Activated naive CD4-positive, alpha-beta T cell (primary cell): ENCODE results near the gene FNDC8.
"Not testable (repeated sequence)": the region's sequence is repeated elsewhere in the genome, so short reads cannot be mapped to it uniquely, and the experiment has no call there.

Experiments
- DNase-seq, 4 experiments: peaks; one replicate each; lab custom pipeline; 2025; lab: John Stamatoyannopoulos, UW

The FNDC8 gene

DNA sequence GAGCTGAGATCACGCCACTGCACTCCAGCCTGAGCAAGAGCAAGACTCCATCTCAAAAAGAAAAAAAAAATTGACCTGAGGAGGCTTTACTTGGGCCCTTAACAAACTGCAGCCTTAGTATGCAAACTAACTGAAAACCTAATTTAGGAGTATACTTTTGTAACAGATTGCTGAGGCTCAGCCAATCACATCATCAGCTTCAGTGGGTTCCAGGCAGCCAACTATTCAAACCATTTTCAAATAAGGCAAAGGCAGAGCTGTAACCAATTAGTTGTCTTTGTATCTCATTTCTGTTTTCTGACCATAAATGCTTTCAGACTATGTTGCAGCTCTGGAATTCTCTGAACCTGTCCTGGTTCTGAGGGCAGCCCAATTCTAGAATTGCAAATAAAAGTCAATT is 25.7 kb upstream of the FNDC8 start:
- no peak for DNase-seq

DNA sequence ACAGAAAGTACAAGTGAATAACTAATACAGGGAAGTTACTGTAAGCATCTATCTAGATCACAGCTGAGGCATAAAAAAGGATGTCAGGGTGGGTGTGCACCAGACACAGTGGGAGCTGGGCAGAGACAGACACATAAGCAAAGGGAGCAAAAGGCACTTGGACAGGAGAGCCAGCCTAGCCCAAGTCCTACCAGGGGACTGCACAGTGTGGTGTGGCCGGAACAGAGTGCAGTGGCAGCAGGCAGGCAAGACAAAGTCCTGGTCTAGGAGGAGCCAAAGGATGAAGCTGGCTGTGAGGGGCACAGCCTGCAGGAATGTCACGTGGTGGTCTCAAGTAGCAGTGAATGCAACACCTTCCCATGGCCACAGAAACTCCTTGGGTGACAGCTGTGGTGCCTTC is 23.6 kb upstream of the FNDC8 start:
- no peak for DNase-seq

DNA sequence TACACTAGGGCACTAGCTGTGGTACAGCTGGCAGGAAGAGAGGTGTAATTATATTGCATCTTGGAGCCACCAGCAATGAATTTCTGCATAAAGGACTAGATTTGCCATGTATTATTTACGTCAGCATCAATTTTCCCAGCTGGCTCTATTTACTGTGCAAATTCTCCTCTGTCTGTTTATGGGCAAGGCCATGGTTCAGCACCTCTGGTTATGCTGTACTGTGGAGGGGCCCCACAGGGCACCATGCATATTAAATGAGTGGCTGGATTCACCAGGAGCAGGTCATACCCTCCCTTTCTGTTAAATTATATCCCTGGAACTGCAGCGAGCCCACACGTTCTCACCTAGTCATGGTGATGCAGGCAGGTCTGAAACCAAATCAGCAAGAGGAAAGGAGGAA is 21.5 kb upstream of the FNDC8 start:
- no peak for DNase-seq

DNA sequence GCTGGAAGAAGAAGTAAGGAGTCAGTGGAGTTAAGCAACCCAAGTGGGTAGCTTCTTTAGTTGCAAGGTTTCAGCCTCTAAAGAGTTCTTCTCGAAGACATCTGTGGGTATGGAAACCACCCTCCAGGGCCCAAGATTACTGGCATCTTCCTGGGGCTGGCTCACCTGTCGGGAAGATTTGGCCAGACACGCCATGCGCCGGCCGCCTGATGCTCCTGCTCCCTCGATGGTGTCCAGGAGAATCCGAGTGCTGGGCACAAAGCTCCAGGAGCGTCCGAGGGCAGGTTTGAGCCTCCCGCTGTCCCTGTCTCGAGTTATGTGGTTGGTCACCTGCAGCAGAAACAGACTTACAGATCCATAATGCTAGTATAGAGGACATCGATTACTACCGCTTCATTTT is 20.4 kb upstream of the FNDC8 start:
- DNase-seq: no peak

DNA sequence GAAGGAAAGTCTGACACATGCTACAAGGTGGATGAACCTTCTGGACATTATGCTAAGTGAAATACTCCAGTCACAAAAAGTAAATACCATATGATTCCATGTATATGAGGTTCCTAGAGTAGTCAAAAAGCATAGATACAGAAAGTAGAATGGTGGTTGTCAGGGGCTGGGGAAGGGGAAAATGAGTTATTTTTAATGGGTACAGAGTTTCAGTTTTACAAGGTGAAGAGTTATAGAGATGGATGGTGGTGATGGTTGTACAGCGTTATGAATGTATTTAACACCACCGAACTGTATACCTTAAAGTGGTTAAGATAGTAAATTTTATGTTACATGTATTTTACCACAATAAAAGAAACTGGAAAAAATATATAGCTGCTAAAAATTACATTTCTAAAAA is 19.7 kb upstream of the FNDC8 start:
- DNase-seq: no peak

DNA sequence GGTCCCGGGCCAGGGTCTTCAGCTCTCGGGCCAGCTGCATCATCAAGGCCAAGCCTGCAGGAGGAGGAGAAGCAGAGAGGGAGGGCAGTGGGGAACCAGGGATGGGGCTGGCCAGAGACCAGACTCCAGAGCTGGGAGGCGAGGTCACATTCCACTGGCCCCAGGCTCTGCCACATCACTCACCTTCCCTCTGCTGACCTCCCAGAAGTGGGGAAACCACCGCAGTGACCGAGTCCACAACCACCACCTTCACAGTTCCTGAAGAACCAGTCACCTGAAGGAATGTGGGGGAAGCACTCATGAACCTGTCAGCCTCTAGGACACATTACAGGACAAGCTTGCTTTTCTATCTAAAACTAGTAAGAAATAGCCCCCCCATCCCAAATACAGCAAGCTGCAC is 18.1 kb upstream of the FNDC8 start:
- DNase-seq: no peak

DNA sequence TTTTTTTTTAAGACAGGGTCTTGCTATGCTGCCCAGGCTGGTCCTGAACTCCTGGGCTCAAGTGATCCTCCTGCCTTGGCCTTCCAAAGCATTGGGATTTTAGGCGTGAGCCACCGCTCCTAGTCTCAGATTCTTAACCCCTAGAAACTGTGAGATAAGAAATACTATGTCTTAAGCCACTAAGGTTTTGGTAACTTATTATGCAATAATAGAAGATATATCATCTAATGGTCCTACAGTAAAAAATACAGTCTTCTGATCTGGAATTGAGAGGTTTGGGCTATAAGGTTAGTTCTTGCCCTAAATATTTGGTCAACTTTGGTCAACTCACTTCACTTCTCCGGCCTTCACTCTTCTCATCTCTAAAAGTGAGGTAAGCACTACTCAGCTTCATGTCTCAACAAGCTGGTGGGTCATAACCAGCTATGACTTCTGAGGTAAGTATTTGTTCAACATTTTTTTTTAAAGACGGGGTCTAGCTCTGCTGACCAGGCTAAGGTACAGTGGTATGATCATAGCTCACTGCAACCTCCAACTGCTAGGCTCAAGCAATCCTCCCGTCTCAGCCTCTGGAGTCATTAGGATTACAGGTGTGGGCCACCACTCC is 16.5 kb upstream of the FNDC8 start:
- DNase-seq: no peak

DNA sequence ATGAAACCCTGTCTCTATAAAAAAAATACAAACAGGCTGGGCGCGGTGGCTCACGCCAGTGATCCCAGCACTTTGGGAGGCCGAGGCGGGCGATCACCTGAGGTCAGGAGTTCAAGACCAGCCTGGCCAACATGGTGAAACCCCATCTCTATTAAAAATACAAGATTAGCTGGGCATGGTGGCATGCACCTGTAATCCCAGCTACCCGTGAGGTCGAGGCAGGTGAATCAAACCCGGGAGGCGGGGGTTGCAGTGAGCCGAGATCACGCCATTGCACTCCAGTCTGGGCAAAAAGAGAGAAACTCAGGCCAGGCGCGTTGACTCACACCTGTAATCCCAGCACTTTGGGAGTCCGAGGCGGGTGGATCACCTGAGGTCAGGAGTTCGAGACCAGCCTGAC is 10.6 kb upstream of the FNDC8 start:
- not testable (repeated sequence) for DNase-seq

DNA sequence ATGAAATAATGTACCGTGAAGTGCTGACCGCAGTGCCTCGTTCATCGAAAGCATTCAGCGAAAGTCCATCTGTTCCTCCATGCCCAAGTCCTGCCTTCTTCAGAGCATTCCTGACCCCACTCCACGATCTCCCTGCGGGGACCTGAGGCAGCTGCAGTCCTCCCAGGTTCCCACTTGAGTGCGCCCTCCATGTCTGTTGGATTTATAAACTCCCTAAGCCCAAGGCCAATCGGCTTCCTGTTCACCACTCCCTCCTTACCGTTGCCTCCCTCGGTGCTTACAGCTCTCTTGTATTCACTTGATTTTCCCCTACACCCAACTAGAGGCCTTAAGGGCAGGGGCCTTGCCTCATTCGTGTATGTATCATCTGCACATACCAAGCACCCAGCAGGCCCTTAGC is 4.6 kb upstream of the FNDC8 start:
- no peak for DNase-seq

DNA sequence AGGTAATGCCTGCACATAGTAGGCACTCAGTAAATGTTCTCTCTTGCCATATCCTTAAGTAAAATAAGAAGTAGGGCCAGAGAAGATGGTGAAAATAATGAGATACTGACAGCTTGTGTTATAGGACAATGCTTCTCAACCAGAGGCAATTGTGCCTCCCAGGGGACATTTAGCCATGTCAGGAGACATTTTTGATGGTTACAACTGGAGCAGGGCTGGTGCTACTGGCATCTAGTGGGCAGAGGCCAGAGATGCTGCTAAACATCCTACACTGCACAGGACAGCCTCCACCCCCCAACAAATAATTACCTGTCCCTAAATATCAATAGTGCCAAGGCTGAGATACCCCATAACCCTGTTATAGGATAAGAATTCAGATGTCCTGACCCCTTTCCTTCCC is 3.4 kb upstream of the FNDC8 start:
- no peak for DNase-seq

DNA sequence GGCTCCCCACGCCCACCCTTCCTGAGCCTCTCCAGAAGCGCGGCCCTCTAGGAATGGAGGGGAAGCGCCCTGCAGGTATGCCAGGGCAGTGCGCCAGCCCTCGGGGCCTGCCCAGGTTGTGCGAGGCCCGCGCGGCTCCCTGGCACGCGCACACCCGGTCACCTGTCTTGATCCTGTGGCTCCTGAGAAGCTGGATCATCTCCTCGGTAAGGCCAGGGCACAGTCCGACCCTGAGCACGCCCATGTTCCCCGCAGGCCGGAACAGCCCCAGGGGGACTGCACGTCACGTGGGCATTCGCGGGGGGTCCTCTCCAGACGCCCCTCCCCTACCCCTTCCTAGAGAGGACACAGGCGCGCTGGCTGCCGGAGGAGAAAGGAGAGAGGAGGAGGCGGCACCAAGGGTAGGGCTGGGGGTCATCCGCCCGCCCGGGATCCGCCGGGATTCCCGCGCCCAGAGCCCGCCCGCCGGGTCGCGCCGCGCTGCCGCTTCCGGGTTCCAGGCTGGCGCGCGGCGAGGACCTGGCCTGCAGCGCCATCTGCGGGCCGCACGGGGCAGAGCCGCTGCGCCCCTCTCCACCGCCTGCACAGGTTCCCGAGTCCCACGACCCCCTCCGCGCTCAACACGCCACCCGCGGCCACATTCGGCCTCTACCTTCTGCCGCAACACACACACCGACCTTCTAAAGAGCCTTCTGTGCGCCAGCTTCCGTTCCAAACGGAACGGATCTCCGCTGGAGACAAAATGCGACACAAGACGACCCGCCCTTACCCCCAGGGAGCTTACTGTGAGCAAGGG is 1.8 kb upstream of the FNDC8 start, which contains the start of gene RAD51D:
RAD51D (minus strand) TSS at position 491 of the 796 bp plus-strand sequence; CDS start at position 244, 247 bp downstream.
- DNase-seq: peak; percentile 44 to 78 (median 58)

DNA sequence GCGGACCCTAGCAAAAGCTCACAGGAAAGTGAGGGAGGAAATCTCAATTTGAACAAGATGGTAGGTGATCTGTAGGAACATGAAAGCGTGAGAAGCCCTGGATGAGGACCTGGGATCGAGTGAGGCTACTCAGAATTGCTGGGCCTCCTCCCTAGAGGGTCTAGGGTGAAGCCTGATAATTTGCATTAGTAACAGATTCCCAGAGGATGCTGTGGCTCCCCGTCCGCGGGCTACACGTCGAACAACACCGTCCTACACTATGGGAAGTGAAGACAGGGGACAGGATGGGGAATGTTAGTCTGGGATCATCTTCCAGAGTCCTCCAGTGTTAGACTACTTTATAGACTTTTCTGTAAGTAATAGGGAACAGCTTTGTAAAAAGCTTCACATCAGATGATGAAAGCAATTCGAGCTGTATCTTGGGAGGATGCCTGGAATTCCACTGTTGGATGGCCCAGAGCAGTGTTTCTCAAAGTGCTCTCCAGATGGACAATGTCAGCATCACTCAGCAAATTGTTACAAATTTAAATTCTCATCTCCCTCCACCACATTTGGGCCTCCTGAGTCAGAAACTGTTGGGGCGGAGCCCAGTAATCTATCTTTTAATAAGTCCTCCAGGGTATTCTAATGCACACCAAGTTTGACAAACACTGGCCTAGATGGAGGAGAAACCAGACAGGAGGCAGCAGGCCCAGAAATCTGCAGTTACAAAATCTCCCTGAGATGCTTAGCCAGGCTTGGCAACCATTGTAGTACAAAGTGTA is 6.5 kb downstream of the FNDC8 start:
- DNase-seq: no peak

DNA sequence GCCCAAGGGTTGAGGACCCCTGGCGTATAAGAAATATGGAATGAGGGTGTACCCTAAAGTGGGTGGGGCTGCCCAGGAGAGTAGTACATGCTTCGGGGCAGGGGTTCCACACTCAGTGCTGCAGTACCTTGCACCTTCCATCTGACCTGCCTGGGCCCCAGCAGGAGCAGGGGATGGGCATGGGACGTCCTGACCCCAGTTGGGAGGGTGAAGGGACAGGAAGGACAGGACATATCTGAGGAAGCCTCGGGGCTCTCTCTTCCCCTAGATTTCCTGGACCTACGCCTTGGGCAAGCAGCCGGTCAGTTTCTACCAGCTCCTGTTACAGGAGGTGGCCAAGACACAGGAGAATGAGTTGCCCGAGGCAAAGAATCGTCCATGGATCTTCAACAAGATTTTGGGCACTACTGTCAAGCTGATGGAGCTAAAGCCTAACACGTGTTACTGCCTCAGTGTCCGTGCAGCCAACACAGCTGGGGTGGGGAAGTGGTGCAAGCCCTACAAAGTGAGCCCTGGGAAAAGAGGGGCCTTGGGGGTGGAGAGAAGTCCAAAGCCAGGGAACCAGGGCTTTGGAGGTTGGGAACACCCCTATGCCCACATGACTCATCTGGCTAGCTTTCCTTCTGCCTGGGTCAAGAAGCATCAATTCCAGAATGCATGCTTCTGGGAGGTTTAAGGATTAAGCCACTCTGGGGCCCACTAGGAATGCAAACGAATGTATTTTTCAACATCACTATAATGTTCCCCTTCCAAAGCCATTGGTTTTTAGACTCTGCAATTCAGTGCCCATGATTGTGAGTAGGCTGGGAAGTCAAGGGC is 7.9 kb downstream of the FNDC8 start:
- no peak for DNase-seq

DNA sequence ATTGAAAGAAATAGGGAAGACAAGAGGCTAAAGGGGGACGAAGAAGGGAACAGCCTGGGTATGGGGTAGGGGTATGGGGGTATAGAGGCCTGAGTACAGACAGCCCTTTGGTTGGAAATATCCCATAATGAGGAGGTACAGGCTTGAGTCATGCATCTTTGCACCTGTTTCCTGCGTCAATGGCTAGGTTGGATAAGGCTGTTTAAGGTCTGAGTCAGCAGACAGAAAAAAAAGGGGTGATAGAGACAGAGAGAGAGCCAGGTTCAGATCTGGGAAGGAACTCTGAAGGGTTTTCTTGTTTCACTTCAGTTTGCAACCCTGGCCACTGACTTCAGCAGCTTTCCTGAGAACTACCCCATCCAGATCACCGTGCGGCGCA is 8.5 kb downstream of the FNDC8 start:
- no peak for DNase-seq

DNA sequence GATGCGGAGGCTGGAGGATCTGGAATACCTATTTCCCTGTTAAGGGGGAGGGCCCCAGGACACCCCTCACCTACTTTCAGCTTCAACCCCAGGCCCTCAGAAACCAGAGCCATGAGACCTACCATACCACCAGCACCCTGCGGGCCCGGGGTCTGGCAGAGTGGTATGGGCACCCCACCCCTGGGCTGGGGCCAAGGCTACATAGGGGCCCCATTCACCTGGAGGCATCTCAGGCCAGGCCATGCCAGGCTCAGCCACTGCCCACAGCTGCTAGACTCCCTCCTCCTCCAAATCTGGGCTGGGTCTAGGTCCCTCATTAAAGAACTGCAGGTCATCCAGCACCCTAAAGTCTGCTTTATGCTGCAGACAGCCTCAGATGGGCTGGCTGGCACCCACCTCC is 9.0 kb downstream of the FNDC8 start:
- DNase-seq: no peak

DNA sequence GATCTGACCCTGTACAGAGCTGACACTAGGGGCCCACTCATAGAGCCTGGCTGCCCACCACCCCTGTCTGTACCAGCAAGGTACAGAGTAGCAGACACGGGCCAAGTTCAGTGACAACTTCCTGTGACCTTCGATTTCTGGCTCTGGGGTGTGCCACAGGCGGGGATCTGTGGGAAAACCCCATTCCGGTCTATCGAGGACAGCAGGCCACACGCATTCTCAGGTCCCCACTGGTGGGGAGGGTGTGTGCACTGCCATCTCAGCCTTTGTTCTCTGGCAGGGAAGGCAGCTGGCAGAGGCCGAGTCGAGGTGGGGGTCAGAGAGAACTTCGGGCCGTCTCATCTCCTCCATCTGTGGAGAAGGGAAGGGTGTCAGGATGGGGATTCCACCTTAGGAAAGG is 10.7 kb downstream of the FNDC8 start:
- no peak for DNase-seq

DNA sequence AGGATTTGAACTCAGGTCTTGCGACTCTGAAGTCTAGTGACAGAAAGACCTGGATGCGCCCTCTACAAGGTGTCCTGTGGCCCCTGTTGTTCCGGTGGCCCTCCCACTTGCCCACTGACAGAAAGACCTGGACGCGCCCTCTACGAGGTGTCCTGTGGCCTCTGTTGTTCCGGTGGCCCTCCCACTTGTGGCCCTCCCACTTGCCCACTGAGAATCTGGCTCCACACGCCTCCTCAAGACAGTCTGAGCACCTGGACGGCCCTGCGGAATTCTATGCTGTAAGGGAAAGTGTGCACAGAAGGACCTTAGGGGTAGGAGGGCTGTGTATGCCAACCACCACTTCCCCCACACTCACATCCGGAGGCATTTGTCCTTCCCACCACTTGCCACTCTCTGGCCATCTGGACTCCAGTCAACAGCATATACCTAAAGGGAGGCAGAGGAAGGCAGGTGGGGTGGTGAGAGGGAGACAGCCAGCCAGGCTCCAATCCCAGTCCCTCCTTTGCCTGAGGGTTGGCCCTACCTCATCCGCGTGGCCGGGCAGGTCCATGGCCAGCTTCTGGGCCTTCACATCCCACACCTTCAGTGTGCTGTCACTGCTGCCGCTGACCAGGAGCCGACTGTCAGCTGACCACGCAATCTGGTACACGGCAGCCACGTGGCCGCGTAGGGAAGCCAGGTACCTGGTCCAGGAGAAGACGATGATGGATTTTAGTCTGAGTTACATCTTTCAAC is 11.6 kb downstream of the FNDC8 start:
- no peak for DNase-seq

DNA sequence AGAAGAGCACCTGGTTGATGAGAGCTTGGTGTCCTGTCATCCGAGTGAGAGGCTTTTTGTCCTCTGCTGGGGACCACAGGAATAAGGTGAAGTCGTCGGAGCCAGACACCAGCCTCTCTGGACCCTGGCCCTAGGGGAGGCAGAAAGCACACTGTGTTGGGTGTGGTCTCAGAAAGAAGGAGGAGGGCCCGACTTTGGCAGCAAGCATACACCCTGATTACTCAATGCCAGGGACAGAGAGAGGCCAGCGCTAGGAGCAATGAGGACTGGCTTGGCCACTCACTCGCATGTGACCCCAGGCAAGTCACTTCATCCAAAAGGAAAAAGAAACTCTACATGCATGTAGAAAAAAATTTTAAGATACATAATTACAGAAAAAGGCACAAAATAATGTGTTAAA is 13.9 kb downstream of the FNDC8 start:
- DNase-seq: no peak

DNA sequence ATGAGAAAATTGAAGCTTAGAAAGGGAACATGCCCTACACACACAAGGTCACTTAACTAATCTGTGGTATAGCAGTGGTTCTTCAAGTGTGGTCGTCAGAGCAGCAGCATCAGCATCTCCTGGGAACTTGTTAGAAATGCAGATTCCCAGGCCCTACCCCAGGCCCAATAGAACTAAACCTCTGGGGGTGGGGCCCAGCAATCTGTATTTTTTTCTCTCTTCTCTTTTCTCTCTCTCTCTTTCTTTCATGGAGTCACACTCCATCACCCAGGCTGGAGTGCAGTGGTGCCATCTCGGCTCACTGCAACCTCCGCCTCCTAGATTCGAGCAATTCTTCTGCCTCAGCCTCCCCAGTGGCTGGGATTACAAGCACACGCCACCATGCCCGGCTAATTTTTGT is 16.8 kb downstream of the FNDC8 start:
- DNase-seq: no peak

DNA sequence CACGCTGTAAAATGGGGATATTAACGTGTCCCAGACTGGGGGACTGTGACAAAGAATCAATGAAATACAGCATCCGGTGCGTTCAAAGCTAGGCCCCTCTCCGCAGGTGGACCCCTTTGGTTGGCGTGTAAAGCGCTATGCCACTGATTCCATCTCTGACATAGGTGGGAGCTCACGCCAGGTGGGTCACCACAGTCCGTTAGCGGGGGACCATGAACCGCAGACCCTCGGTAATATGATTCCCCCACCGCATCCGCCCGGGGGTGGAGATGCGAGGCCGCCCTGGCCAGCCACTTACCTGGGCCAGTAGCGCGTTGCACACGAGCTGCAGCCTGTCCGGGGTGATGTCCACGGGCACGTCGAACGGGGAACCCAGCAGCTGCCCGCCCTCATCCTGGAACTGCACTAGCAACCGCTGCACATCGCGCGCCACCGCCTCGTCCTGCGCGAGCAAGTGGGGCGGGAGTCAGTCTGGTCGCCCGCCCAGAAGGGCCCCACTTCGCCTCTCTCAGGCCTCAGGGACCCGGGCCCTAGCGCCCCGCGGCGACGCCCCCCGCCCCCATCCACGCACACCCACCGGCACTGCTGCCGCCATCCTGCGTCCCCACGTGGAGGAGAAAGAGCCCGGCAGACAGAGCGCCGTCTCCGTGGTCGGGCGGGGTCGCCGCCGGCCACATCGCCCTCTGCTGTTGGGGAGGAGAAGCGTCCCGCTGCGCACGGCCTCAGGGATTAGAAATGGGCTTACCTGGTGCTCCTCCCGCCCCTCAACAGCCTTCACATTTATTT is 20.5 kb downstream of the FNDC8 start, which contains the start of gene NLE1:
NLE1 (minus strand) TSS at position 623 of the 786 bp plus-strand sequence; CDS start at position 595, 28 bp downstream.
- DNase-seq: peak; percentile 80 to 84 (median 82)

DNA sequence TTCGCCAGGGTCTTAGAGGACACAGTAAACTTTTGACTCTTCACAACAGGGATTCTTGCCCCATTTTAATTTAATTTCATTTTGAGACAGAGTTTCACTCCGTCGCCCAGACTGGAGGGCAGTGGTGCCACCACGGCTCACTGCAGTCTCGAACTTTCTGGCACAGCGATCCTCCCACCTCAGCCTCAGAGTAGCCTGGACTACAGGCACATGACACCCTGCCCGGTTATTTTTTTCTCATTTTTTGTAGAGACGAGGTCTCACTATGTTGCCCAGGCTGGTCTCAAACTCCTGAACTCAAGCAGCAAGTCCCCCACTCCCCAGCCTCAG is 21.0 kb downstream of the FNDC8 start:
- no peak for DNase-seq
